ENCODE data around the gene ABHD17B.

DNA sequence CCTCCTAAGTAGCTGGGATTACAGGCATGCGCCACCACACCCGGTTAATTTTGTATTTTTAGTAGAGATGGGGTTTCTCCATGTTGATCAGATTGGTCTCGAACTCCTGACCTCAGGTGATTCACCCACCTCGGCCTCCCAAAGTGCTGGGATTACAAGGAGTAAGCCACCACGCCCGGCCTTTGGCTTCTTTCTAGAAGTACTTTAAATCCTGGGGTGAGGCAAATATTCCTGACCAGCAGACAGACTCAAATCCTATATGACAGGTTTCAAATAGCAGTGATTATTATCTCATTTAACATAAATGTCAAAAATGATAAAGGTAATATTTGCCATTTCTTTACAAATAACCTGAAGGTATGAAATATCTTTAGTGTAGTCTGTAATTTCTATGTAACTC lies 35.6 kb downstream of the ABHD17B start:
- no peak for TF ChIP-seq POLR2A (IDR thresholded peaks at IDR 0.05)
- TF ChIP-seq, protein P1, sequence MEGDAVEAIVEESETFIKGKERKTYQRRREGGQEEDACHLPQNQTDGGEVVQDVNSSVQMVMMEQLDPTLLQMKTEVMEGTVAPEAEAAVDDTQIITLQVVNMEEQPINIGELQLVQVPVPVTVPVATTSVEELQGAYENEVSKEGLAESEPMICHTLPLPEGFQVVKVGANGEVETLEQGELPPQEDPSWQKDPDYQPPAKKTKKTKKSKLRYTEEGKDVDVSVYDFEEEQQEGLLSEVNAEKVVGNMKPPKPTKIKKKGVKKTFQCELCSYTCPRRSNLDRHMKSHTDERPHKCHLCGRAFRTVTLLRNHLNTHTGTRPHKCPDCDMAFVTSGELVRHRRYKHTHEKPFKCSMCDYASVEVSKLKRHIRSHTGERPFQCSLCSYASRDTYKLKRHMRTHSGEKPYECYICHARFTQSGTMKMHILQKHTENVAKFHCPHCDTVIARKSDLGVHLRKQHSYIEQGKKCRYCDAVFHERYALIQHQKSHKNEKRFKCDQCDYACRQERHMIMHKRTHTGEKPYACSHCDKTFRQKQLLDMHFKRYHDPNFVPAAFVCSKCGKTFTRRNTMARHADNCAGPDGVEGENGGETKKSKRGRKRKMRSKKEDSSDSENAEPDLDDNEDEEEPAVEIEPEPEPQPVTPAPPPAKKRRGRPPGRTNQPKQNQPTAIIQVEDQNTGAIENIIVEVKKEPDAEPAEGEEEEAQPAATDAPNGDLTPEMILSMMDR (IDR thresholded peaks at IDR 0.05): no peak
- TF ChIP-seq EP300 (IDR thresholded peaks at IDR 0.05): no peak

All from gastroesophageal sphincter (tissue), 3 donors.